Chondrocyte (in vitro differentiated cells): ENCODE data around the gene SCIMP. TPM values are rescaled to one million over a fixed set of nuclear protein-coding genes. Genes with fewer than 3 reads are reported as not detected.

Experiments used
- DNase-seq: peaks from one replicate; pipeline ENCODE4 v3.0.0; 2021; ENCODE audit warnings: mixed read lengths, low spot score
- H3K27ac Mint-ChIP-seq: one replicate; pipeline ENCODE4 v1.8.0; 2021; ENCODE audit warnings: mild to moderate bottlenecking, moderate library complexity, mixed read lengths; ENCODE audit not compliant: unreplicated experiment
- H3K27me3 Mint-ChIP-seq: 2 replicates; pipeline ENCODE4 v1.8.0; 2021; ENCODE audit warnings: low read depth, mixed read lengths
- H3K36me3 Mint-ChIP-seq: 2 replicates; pipeline ENCODE4 v1.8.0; 2021; ENCODE audit warnings: low read depth, mixed read lengths
- H3K4me1 Mint-ChIP-seq: 2 replicates; pipeline ENCODE4 v1.8.0; 2021; ENCODE audit warnings: low read depth, mild to moderate bottlenecking, mixed read lengths
- H3K4me3 Mint-ChIP-seq: one replicate; pipeline ENCODE4 v1.8.0; 2021; ENCODE audit warnings: mild to moderate bottlenecking, moderate library complexity, mixed read lengths; ENCODE audit not compliant: unreplicated experiment
- H3K9me3 Mint-ChIP-seq: 2 replicates; pipeline ENCODE4 v1.8.0; 2021; ENCODE audit warnings: low read depth, mixed read lengths
- long read RNA-seq: library from polyadenylated mRNA; stranded (forward); transcript quantifications from one replicate; pipeline ENCODE4 v2.0.0, GENCODE V29; 2021
- total RNA-seq: library from RNA; stranded (reverse); gene quantifications from 3 replicates; pipeline ENCODE4 v1.2.1, GENCODE V29; 2021
- TF ChIP-seq, protein P1 (sequence below): fragments of 200-600 bp; sonication (generic); IDR thresholded peaks from 2 replicates; pipeline ENCODE4 v1.5.0; 2021; ENCODE audit warnings: antibody characterized with exemption, mild to moderate bottlenecking, moderate library complexity

The SCIMP gene
- total RNA-seq = not detected in 3 replicates
- long read RNA-seq = 0 reads

DNA sequence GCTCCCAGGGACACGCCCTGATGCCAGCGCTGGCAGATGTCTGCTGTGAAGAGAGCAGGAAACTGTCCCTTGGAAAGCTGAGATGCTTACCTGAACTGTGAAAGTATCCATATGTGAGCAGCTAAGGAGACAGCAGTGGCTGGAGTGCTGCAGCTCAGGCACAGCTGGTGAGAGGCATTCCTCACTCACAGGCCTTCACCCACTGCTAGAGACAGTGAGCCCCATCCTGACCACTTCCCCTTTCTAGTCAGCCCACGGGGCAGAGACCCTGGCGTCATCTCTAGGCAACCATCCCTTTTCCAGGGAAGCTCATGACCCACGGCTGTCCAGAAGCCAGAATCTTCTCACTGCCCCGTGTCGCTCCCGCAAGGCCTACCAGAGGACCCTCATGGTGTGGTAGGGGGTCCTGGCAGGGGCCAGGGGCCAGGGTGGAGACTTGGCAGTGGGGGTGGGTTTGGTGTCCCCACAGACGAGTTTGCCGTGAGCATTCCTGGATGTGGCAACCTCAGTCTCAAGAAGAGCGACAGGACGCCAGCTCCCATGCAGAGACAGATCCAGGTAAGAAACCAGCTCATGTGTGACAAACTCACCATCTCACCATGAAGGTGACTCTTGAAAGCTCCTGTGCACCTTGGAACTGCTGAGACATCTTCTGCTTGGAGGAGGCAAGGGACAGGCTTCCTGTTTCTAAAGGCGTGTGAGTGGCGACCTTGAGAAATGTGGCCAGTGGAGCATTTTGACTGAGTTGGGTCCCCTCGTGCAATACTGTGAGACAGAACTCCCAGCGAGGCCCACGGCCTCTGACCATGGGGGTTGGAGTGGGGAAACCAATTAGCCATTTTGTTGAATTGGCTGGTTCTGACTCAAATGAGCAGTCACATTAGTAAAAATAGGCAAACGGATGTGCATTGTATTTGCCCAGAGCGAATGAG is at the start of gene SCIMP:
SCIMP (minus strand) TSS at position 216 of the 932 bp plus-strand sequence; CDS start at position 111, 105 bp downstream.
- Mint-ChIP-seq H3K4me3 (no peak within 1 kb of the TSS), H3K36me3 (peaks cover 3% of the 10 kb centered on the region), H3K27ac (no peak within 1 kb of the TSS), H3K4me1 (no peaks in the 10 kb centered on the region), H3K27me3 (no peaks in the 10 kb centered on the region), H3K9me3 (peaks cover 3% of the 10 kb centered on the region)
- TF ChIP-seq, protein P1, sequence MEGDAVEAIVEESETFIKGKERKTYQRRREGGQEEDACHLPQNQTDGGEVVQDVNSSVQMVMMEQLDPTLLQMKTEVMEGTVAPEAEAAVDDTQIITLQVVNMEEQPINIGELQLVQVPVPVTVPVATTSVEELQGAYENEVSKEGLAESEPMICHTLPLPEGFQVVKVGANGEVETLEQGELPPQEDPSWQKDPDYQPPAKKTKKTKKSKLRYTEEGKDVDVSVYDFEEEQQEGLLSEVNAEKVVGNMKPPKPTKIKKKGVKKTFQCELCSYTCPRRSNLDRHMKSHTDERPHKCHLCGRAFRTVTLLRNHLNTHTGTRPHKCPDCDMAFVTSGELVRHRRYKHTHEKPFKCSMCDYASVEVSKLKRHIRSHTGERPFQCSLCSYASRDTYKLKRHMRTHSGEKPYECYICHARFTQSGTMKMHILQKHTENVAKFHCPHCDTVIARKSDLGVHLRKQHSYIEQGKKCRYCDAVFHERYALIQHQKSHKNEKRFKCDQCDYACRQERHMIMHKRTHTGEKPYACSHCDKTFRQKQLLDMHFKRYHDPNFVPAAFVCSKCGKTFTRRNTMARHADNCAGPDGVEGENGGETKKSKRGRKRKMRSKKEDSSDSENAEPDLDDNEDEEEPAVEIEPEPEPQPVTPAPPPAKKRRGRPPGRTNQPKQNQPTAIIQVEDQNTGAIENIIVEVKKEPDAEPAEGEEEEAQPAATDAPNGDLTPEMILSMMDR = no peak
- no peak for DNase-seq

DNA sequence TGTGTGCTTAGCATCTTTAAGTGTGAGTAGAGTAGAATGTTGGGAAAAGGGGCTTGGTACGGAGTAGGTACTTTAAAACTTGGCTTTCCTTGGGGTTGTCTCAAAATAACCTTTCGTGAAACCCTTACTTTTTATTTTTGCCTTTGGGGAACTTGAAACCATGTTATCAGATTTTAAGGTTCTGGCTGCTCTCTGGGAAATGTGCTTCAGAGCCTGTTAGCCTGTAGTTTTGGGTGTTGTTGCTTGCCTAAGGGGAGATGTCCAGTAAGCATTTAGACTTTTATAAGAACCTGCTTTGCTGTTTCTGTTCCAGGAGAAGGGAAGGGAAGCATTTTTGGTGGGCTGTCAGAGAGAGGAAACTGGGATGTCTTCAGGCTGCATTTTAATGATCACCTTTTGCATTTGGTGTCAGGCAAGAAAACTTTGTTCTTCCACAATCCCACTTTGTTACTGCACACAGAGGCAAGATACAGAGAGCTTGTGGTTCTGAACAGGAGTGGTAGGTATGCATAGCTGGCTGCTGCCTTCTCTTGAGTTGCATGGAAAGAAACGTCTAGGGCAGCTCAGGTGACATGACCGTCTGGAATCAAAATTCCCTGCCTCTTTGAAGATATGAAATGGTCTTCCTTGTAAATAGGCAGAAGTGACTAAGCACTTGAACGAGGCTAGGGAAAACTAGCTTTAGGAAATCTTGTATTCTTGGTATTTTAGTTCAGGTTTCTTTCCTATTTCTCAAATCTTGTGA is 49.1 kb upstream of the SCIMP start:
- Mint-ChIP-seq H3K4me3 (peak overlapping the region; percentile 81), H3K27me3 (no peaks in the 10 kb centered on the region), H3K9me3 (no peaks in the 10 kb centered on the region), H3K4me1 (peaks cover 30% of the 10 kb centered on the region), H3K27ac (peak overlapping the region; percentile 52), H3K36me3 (no peaks in the 10 kb centered on the region)
- no peak for DNase-seq
- TF ChIP-seq, protein P1 = no peak

DNA sequence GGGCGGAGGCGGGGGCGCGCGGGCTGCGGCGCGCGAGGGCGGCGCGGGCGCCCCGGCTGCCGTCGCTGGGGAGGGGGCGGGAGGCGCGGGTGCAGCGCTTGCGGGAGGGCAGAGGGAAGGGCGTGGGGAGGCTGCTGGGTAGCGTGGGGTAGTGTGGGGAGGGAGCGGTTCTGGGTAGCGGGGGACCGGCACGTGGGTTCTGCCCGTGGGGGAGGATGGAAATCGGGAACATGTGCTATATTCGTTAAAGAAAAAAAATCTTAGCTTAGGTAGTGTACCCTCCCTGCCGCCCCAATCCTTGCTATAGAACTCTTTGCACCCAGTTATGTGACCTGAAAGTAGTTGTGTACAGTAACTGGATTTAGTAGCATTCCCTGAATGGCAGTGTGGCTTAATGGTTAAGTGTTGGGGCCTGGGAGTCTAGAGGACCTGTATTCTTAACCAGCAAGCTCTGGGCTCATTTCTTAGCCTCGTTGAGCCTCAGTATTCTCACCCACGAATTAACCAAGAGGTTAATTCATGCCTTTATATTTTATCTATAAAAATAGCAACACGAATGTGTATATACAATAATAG is 48.1 kb upstream of the SCIMP start:
- Mint-ChIP-seq H3K4me3 (peak overlapping the region; percentile 81), H3K9me3 (no peaks in the 10 kb centered on the region), H3K36me3 (no peaks in the 10 kb centered on the region), H3K27ac (peak overlapping the region; percentile 89), H3K4me1 (peaks cover 27% of the 10 kb centered on the region), H3K27me3 (no peaks in the 10 kb centered on the region)
- TF ChIP-seq, protein P1 = no peak
- DNase-seq = no peak

DNA sequence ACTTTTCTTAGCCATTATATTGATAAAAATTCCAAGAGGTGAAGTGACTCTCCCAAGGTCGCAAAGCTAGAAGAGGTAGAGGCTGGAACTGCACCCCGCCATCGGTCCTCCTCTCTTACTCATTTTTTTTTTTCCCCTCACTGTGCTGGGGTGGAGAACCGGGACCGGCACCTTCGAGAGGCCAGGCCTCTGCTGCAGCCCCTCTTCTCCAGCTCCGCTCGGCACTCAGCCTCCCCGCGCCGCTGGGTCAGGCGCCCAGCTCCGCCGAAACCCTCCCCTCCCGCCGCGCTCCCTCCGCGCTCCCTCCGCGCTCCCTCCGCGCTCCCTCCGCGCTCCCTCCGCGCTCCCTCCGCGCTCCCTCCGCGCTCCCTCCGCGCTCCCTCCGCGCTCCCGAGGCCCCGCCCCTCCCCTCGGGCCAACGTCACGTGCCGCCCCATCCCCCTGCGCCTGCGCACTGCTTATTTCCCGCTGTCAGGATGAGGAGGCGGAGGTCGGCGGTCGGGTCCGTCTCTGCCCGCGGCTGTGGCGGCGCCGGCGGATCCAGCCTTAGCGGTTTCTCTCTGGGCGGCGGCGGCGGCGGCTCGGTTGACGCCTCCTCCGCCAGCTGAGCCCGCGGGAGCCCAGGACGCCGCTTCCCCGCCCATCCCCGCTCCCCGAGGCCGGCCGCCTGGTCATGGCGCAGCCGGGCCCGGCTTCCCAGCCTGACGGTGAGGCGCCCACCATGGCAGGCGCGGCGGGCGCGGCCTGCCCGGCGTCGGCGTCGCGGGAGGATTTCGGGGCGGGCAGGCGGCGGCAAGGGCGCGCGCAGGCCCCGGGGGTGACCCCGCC is 47.4 kb upstream of the SCIMP start, which contains the start of gene RABEP1:
RABEP1 (plus strand) TSS at position 471 of the 828 bp plus-strand sequence; CDS start at position 674, 203 bp downstream.
- H3K27ac Mint-ChIP-seq = peak within 1 kb of the TSS; percentile 89
- DNase-seq = peak; percentile 96

More for the DNA sequence above, 47.4 kb upstream of the SCIMP start, which contains the start of gene RABEP1:
- peak within 1 kb of the TSS; percentile 81 for H3K4me3 Mint-ChIP-seq
- H3K27me3 Mint-ChIP-seq = no peaks in the 10 kb centered on the region
- TF ChIP-seq, protein P1 = peak; percentile 51
- H3K4me1 Mint-ChIP-seq = peaks cover 27% of the 10 kb centered on the region
- no peaks in the 10 kb centered on the region for H3K9me3 Mint-ChIP-seq
- no peaks in the 10 kb centered on the region for H3K36me3 Mint-ChIP-seq
